Gastroesophageal sphincter (tissue), 4 donors: ENCODE data around the gene CC2D2A. TPM values are rescaled to one million over a fixed set of nuclear protein-coding genes. Genes with fewer than 3 reads are reported as not detected.

Experiments used
- ATAC-seq: fragments of 150-250 bp; one replicate; pipeline ENCODE4 v1.9.1; 2016; ENCODE audit warnings: mild to moderate bottlenecking, moderate library complexity
- H3K27ac ChIP-seq, 4 donors: fragments of 200-600 bp; sonication (generic) in 3 of 4; 1 replicate in 3 of 4; 2 replicates in 1 of 4; pipeline ENCODE4 v1.5.1; 2016 to 2019
- H3K27me3 ChIP-seq: fragments of 200-600 bp; sonication (generic); one replicate; pipeline ENCODE4 v1.5.1; 2019
- H3K36me3 ChIP-seq, 2 donors: fragments of 200-600 bp; sonication (generic); one replicate each; pipeline ENCODE4 v1.5.1; 2019; ENCODE audit warnings: control low read depth in 1 of 2
- H3K4me1 ChIP-seq, 3 donors: fragments of 200-600 bp; sonication (generic); 1 replicate in 2 of 3; 2 replicates in 1 of 3; pipeline ENCODE4 v1.5.1; 2016 to 2019; ENCODE audit warnings: control low read depth in 2 of 3
- H3K4me3 ChIP-seq, 2 donors: fragments of 200-600 bp; sonication (generic); one replicate each; pipeline ENCODE4 v1.5.1; 2019; ENCODE audit warnings: mild to moderate bottlenecking in 1 of 2, moderate library complexity in 1 of 2
- H3K9me3 ChIP-seq, 3 donors: fragments of 200-600 bp; sonication (generic); one replicate each; pipeline ENCODE4 v1.5.1; 2017 to 2019; ENCODE audit warnings: control low read depth in 2 of 3
- EP300 ChIP-seq: sonication (generic); formaldehyde crosslinking; IDR thresholded peaks from one replicate; pipeline ENCODE4 v1.6.1; 2017; ENCODE audit warnings: antibody characterized with exemption, mild to moderate bottlenecking
- POLR2A ChIP-seq, 2 donors: fragments of 450-650 bp; IDR thresholded peaks; one replicate each; pipeline ENCODE4 v1.6.1; 2017; ENCODE audit warnings: antibody characterized with exemption in 2 of 2, mild to moderate bottlenecking in 2 of 2, moderate library complexity in 1 of 2
- POLR2AphosphoS5 ChIP-seq: sonication (generic); formaldehyde crosslinking; IDR thresholded peaks from one replicate; pipeline ENCODE4 v1.6.1; 2017; ENCODE audit warnings: antibody characterized with exemption
- WGBS, 2 donors: methylation state at CpG; one replicate each; pipeline ENCODE4 v1.1.5; 2018; ENCODE audit warnings: low coverage in 1 of 2; 5-methylcytosine and 5-hydroxymethylcytosine counted together
- total RNA-seq, 4 donors: library from RNA; depleted of rRNA; stranded (reverse); fragments of >200 nt; gene quantifications; one replicate each; pipeline ENCODE4 v1.1.0, GENCODE V29; 2016
- TF ChIP-seq, protein P1 (sequence below), 4 experiments: fragments of 200-600 bp in 2 of 4; fragments of 450-650 bp in 2 of 4; sonication (generic) in 1 of 4; IDR thresholded peaks; one replicate each; pipeline ENCODE4 v1.5.1; 2017 to 2019; ENCODE audit warnings: antibody characterized with exemption in 4 of 4, mild to moderate bottlenecking in 2 of 4, moderate library complexity in 2 of 4

Gene CC2D2A
- total RNA-seq, 4 donors from 2014 or later, result 31.8 to 80.5 (median 58.0) TPM

DNA sequence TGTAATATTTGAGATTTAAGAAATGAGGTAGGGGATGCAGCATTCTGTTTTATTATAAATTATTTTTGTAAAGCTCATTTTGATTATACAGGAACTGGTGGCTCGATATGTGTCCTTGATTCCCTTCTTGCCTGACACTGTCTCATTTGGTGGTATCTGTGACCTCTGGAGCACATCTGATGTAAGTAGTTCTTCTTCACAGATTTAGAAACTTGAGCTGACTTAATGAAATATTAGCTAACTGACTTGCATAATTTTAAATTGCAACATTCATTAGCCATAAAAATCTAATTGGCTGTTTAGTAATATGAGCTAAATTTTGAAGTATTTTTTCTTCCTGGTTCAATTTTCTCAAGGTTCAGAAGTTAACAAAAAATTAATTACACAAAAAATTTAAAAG, 116.4 kb downstream of the CC2D2A start:
- no peak overlapping the region for H3K4me3 ChIP-seq
- WGBS, 2 donors, result 77 to 100% methylated on average over 1 of the region's 1 CpG
- H3K4me1 ChIP-seq, result peaks cover 0 to 14% (median 3%) of the 10 kb centered on the region in 3 donors
- H3K9me3 ChIP-seq, result no peaks in the 10 kb centered on the region
- no peak for TF ChIP-seq POLR2AphosphoS5
- TF ChIP-seq EP300, result no peak
- H3K27ac ChIP-seq, result no peak overlapping the region
- ATAC-seq, result no peak
- no peaks in the 10 kb centered on the region for H3K27me3 ChIP-seq
- H3K36me3 ChIP-seq, result peaks cover 0 to 32% of the 10 kb centered on the region in 2 donors

- no peaks in the 10 kb centered on the region for H3K27me3 ChIP-seq
- no peak for TF ChIP-seq EP300
- TF ChIP-seq POLR2AphosphoS5, result peak; percentile 75
- no peaks in the 10 kb centered on the region for H3K9me3 ChIP-seq
- 67 to 79% methylated on average over 3 of the region's 3 CpGs for WGBS, 2 donors
- peak; percentile 91 for ATAC-seq
- H3K4me3 ChIP-seq, result no peak overlapping the region
- peaks cover 0 to 23% of the 10 kb centered on the region in 2 donors for H3K36me3 ChIP-seq
- peak overlapping the region; percentile 33 to 64 (median 52) for H3K27ac ChIP-seq
- H3K4me1 ChIP-seq, result peaks cover 0 to 14% (median 3%) of the 10 kb centered on the region in 3 donors
Observed at GRCh38 chr4:15587649-15588048, 118.0 kb downstream of the CC2D2A start.

DNA sequence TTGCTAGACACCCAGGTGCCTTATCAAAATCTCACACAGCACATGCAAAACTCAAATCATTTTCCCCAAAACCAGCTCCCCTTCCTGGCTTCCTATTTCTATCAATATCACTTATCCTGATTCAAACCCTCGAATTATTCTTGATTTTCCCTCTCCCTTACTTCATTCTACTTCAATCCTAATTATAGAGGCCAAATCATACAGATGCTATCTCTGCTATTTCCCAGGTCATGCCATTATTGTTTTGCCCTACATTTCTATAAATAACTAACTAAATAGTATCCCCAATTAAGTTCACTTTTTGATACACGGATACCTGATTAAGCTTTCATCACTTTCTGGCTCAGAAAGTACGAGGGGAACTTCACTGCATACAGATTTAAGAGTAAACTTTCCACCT, 123.1 kb downstream of the CC2D2A start:
- WGBS, 2 donors, result 64 to 85% methylated on average over 3 of the region's 3 CpGs
- peaks cover 0 to 48% of the 10 kb centered on the region in 2 donors for H3K36me3 ChIP-seq
- TF ChIP-seq, protein P1, sequence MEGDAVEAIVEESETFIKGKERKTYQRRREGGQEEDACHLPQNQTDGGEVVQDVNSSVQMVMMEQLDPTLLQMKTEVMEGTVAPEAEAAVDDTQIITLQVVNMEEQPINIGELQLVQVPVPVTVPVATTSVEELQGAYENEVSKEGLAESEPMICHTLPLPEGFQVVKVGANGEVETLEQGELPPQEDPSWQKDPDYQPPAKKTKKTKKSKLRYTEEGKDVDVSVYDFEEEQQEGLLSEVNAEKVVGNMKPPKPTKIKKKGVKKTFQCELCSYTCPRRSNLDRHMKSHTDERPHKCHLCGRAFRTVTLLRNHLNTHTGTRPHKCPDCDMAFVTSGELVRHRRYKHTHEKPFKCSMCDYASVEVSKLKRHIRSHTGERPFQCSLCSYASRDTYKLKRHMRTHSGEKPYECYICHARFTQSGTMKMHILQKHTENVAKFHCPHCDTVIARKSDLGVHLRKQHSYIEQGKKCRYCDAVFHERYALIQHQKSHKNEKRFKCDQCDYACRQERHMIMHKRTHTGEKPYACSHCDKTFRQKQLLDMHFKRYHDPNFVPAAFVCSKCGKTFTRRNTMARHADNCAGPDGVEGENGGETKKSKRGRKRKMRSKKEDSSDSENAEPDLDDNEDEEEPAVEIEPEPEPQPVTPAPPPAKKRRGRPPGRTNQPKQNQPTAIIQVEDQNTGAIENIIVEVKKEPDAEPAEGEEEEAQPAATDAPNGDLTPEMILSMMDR (IDR thresholded peaks at IDR 0.05), result no peak
- TF ChIP-seq POLR2A (IDR thresholded peaks at IDR 0.05) (no peak), POLR2AphosphoS5 (no peak), EP300 (no peak)

GRCh38 chr4:15598644-15599043, 129.0 kb downstream of the CC2D2A start:
- WGBS, 2 donors, result 33 to 47% methylated on average over 1 to 4 of the region's 4 CpGs
- peaks cover 6 to 16% (median 9%) of the 10 kb centered on the region in 3 donors for H3K4me1 ChIP-seq
- H3K9me3 ChIP-seq, result peaks cover 0 to 6% (median 0%) of the 10 kb centered on the region in 3 donors
- ATAC-seq, result peak; percentile 72
- H3K36me3 ChIP-seq, result peaks cover 0 to 68% of the 10 kb centered on the region in 2 donors
- H3K27me3 ChIP-seq, result no peaks in the 10 kb centered on the region
- H3K27ac ChIP-seq, result peak overlapping the region; percentile 18 to 60 (median 42)
- no peak overlapping the region for H3K4me3 ChIP-seq
- TF ChIP-seq POLR2AphosphoS5 (peak; percentile 70), EP300 (no peak)

More for the DNA sequence above, 123.1 kb downstream of the CC2D2A start:
- no peak for ATAC-seq
- Histone ChIP-seq H3K27me3 (no peaks in the 10 kb centered on the region), H3K9me3 (no peaks in the 10 kb centered on the region), H3K4me3 (no peak overlapping the region), H3K4me1 (peaks cover 0 to 5% (median 2%) of the 10 kb centered on the region in 3 donors), H3K27ac (no peak overlapping the region)

DNA sequence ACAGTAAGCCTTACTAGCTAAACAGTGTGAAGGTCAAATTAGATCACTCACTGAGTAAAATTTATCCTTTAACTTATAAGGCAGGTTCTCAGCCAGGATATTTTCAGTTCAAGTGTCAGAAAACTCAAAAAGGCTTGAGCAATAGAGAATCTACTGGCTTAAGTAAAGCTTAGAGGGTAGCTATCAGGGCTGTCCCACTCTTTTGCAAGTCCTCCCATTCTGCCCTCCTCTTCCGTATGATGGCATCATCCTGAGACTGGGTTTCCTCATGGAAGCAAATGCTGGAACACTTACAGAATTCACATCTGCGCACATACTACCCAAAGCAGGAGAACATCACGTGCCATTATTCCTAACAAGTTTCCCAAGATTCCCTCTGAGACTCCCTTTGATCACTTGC, 130.5 kb downstream of the CC2D2A start:
- TF ChIP-seq, protein P1 (IDR thresholded peaks at IDR 0.05), result no peak
- TF ChIP-seq POLR2AphosphoS5 (peak; percentile 59), EP300 (no peak)
- no peak for ATAC-seq
- H3K4me3 ChIP-seq, result no peak overlapping the region
- no peaks in the 10 kb centered on the region for H3K27me3 ChIP-seq
- peaks cover 6 to 16% (median 9%) of the 10 kb centered on the region in 3 donors for H3K4me1 ChIP-seq
- peak overlapping the region in 3 of 4 donors; percentile 5 to 41 (median 7) for H3K27ac ChIP-seq
- 88 to 95% methylated on average over 3 of the region's 3 CpGs for WGBS, 2 donors
- peaks cover 0 to 68% of the 10 kb centered on the region in 2 donors for H3K36me3 ChIP-seq
- peaks cover 0 to 6% (median 0%) of the 10 kb centered on the region in 3 donors for H3K9me3 ChIP-seq

DNA sequence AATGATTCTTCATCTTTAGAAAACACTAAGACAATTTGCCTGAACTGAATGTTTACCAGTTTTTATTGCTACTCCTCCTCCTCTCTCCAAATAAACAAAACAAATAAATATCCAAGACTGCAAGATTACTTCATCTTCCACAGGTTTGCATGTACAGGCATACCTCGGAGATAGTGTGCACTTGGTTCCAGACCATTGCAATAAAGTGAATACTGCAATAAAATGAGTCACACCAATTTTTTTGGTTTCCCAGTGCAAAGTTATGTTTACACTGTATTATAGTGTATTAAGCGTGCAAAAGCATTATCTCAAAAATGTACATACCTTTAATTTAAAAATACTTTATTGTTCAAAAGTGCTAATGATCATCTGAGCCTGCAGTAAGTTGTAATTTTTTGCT, 132.2 kb downstream of the CC2D2A start:
- no peak for TF ChIP-seq EP300
- TF ChIP-seq POLR2AphosphoS5, result no peak
- TF ChIP-seq, protein P1 (IDR thresholded peaks at IDR 0.05), result no peak
- no peak for TF ChIP-seq POLR2A (IDR thresholded peaks at IDR 0.05)
- Histone ChIP-seq H3K36me3 (peaks cover 0 to 68% of the 10 kb centered on the region in 2 donors), H3K27ac (no peak overlapping the region), H3K4me3 (no peak overlapping the region), H3K9me3 (peaks cover 0 to 6% (median 0%) of the 10 kb centered on the region in 3 donors), H3K27me3 (no peaks in the 10 kb centered on the region), H3K4me1 (peaks cover 6 to 16% (median 9%) of the 10 kb centered on the region in 3 donors)
- no peak for ATAC-seq
- WGBS, 2 donors, result 88 to 97% methylated on average over 2 of the region's 2 CpGs
